Measurements from ENCODE around the gene WRNIP1.

- no peak for TF ChIP-seq POLR2A (IDR thresholded peaks at IDR 0.05)
- no peak for TF ChIP-seq CTCF (IDR thresholded peaks at IDR 0.05)
These were observed 49.5 kb upstream of the WRNIP1 start for GRCh38 chr6:2715737-2716136.
